ENCODE results near the gene OR6J1. TPM values are rescaled to one million over a fixed set of nuclear protein-coding genes. Genes with fewer than 3 reads are reported as not detected.
A peak's percentile ranks its signal among the peaks of the same experiment; 100 is the strongest.

The OR6J1 gene
- total and polyA plus RNA-seq, 10 of the 15 experiments (the other 5 are each of a cell fraction or from before 2014, with no cell fraction given), result not detected

DNA sequence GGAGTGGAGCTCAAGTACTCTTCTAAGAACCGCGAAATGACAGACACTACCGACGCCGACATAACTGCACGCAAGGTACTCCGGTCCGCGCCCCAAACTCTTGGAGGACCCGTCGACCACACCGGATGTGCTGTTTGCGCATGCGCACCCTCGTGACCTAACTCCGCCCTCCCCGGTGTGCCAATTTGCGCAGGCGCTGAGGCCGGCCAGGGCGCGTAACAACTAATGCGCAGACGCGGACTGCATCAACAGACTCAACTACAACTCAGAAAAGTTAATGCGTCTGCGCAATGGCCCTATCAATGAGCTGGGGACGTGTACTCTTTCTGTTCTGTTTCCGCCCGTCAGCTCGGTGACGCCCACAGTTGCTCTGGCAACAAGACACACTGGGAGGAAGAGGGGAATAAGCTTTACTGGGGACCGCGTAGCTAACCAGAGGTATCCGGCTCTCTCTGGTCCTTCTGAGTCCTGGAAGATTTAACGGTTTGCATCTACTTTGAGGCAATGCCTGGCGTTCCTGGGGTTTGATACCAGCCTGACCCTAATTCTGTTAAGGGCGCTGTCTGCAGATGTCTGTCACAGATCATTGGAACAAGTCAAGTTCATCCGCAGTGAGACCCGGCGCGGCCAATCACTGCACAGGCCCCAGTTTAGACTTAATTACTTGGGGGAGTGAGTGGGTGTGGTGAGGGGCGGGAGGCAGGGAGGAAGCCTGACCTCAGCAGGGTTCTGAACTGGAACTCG, 54.9 kb downstream of the OR6J1 start, which contains the start of gene DAD1 (continued):
- TF ChIP-seq, protein P1, sequence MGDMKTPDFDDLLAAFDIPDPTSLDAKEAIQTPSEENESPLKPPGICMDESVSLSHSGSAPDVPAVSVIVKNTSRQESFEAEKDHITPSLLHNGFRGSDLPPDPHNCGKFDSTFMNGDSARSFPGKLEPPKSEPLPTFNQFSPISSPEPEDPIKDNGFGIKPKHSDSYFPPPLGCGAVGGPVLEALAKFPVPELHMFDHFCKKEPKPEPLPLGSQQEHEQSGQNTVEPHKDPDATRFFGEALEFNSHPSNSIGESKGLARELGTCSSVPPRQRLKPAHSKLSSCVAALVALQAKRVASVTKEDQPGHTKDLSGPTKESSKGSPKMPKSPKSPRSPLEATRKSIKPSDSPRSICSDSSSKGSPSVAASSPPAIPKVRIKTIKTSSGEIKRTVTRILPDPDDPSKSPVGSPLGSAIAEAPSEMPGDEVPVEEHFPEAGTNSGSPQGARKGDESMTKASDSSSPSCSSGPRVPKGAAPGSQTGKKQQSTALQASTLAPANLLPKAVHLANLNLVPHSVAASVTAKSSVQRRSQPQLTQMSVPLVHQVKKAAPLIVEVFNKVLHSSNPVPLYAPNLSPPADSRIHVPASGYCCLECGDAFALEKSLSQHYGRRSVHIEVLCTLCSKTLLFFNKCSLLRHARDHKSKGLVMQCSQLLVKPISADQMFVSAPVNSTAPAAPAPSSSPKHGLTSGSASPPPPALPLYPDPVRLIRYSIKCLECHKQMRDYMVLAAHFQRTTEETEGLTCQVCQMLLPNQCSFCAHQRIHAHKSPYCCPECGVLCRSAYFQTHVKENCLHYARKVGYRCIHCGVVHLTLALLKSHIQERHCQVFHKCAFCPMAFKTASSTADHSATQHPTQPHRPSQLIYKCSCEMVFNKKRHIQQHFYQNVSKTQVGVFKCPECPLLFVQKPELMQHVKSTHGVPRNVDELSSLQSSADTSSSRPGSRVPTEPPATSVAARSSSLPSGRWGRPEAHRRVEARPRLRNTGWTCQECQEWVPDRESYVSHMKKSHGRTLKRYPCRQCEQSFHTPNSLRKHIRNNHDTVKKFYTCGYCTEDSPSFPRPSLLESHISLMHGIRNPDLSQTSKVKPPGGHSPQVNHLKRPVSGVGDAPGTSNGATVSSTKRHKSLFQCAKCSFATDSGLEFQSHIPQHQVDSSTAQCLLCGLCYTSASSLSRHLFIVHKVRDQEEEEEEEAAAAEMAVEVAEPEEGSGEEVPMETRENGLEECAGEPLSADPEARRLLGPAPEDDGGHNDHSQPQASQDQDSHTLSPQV (IDR thresholded peaks at IDR 0.05), result no peak
- no peak for TF ChIP-seq ZNF274 (IDR thresholded peaks at IDR 0.05; ENCODE audit: insufficient read depth, insufficient read length)
- TF ChIP-seq FOXK2 (IDR thresholded peaks at IDR 0.05), result peak; percentile 71
- no peak for TF ChIP-seq CHD4 (IDR thresholded peaks at IDR 0.05)
- TF ChIP-seq HCFC1 (IDR thresholded peaks at IDR 0.05; ENCODE audit: low read length), result peak; percentile 41
- no peak for TF ChIP-seq ASH2L (IDR thresholded peaks at IDR 0.05; ENCODE audit: borderline replicate concordance, low read depth)
- TF ChIP-seq YBX1 (IDR thresholded peaks at IDR 0.05), result no peak
- no peak for TF ChIP-seq WRNIP1 (IDR thresholded peaks at IDR 0.05; ENCODE audit: borderline replicate concordance, low read depth, low read length)
- TF ChIP-seq, protein P2, sequence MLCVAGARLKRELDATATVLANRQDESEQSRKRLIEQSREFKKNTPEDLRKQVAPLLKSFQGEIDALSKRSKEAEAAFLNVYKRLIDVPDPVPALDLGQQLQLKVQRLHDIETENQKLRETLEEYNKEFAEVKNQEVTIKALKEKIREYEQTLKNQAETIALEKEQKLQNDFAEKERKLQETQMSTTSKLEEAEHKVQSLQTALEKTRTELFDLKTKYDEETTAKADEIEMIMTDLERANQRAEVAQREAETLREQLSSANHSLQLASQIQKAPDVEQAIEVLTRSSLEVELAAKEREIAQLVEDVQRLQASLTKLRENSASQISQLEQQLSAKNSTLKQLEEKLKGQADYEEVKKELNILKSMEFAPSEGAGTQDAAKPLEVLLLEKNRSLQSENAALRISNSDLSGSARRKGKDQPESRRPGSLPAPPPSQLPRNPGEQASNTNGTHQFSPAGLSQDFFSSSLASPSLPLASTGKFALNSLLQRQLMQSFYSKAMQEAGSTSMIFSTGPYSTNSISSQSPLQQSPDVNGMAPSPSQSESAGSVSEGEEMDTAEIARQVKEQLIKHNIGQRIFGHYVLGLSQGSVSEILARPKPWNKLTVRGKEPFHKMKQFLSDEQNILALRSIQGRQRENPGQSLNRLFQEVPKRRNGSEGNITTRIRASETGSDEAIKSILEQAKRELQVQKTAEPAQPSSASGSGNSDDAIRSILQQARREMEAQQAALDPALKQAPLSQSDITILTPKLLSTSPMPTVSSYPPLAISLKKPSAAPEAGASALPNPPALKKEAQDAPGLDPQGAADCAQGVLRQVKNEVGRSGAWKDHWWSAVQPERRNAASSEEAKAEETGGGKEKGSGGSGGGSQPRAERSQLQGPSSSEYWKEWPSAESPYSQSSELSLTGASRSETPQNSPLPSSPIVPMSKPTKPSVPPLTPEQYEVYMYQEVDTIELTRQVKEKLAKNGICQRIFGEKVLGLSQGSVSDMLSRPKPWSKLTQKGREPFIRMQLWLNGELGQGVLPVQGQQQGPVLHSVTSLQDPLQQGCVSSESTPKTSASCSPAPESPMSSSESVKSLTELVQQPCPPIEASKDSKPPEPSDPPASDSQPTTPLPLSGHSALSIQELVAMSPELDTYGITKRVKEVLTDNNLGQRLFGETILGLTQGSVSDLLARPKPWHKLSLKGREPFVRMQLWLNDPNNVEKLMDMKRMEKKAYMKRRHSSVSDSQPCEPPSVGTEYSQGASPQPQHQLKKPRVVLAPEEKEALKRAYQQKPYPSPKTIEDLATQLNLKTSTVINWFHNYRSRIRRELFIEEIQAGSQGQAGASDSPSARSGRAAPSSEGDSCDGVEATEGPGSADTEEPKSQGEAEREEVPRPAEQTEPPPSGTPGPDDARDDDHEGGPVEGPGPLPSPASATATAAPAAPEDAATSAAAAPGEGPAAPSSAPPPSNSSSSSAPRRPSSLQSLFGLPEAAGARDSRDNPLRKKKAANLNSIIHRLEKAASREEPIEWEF (IDR thresholded peaks at IDR 0.05; ENCODE audit: insufficient replicate concordance, low read depth, low read length), result no peak
- peak; percentile 72; the same call in 1 of the 2 replicates for TF ChIP-seq CBFB (IDR thresholded peaks at IDR 0.05; ENCODE audit: low read depth)
- TF ChIP-seq SIX5 (IDR thresholded peaks at IDR 0.05; ENCODE audit: low read depth, low read length, severe bottlenecking), result peak; percentile 3
- no peak for TF ChIP-seq ZNF622 (IDR thresholded peaks at IDR 0.05)
- TF ChIP-seq JUNB (IDR thresholded peaks at IDR 0.05), result no peak
- TF ChIP-seq RUNX3 (IDR thresholded peaks at IDR 0.05; ENCODE audit: low read length), result peak; percentile 74
- TF ChIP-seq MTA2 (IDR thresholded peaks at IDR 0.05; ENCODE audit: low read depth), result no peak
- 0 out of 2 replicates have a peak, but pooled peaks have one; percentile 85 for TF ChIP-seq STAT1 (conservative IDR thresholded peaks at IDR 0.05)
- peak; percentile 50; the same call in 1 of the 2 replicates for TF ChIP-seq NFYB (IDR thresholded peaks at IDR 0.05; ENCODE audit: insufficient read depth, low read depth, low read length)
- peak; percentile 28; the same call in 1 of the 2 replicates for TF ChIP-seq RB1 (IDR thresholded peaks at IDR 0.05; ENCODE audit: borderline replicate concordance)
- TF ChIP-seq TARDBP (IDR thresholded peaks at IDR 0.05; ENCODE audit: borderline replicate concordance), result no peak
- TF ChIP-seq NRF1 (conservative IDR thresholded peaks at IDR 0.05; ENCODE audit: low read depth, low read length), result peak; percentile 94
- 0 out of 2 replicates have a peak, but pooled peaks have one; percentile 32 for TF ChIP-seq GABPA (IDR thresholded peaks at IDR 0.05; ENCODE audit: low read depth)
- TF ChIP-seq EGR1 (IDR thresholded peaks at IDR 0.05; ENCODE audit: borderline replicate concordance in 1 of 2, low read depth in 2 of 2, low read length in 2 of 2), result peak in 1 of 2 experiments; percentile 74; a peak in 2 of 3 replicates
- peak; percentile 96 for TF ChIP-seq BMI1 (IDR thresholded peaks at IDR 0.05; ENCODE audit: borderline replicate concordance)
